H1 (cell line): ENCODE measurements around the gene DTL. TPM values are rescaled to one million over a fixed set of nuclear protein-coding genes. Genes with fewer than 3 reads are reported as not detected.

Experiments
- CTCF ChIA-PET: fragments of 300-600 bp; sonication (Branson Sonifier 250); formaldehyde crosslinking; loops from one replicate; lab custom pipeline; 2021; ENCODE audit not compliant: partially characterized antibody; lab: Charles Lee
- POLR2A ChIA-PET: fragments of 300-600 bp; sonication (Branson Sonifier 250); formaldehyde crosslinking; loops from one replicate; lab custom pipeline; 2021; ENCODE audit warnings: inconsistent platforms; ENCODE audit not compliant: partially characterized antibody; lab: Charles Lee
- DNase-seq, 2 experiments: peaks; one replicate each; pipeline versions ENCODE4 v3.0.0 to v3.0.0-alpha.2; 2010 to 2022; ENCODE audit warnings: low spot score in 2 of 2, low read depth in 1 of 2, mixed read lengths in 1 of 2
- FAIRE-seq: peaks from 2 replicates; lab custom pipeline; 2011; peaks lifted over from hg19 to GRCh38; lab: Jason Lieb, UNC
- H2AFZ ChIP-seq: 2 replicates; pipeline ENCODE4 v1.8.1; 2012; ENCODE audit warnings: low read length, inconsistent platforms
- H2AK5ac ChIP-seq: 2 replicates; pipeline ENCODE4 v1.6.1; 2013; ENCODE audit warnings: low read depth, low read length
- H2BK120ac ChIP-seq: replicated peaks from 2 replicates; pipeline ENCODE3; 2013; ENCODE audit warnings: low read depth, low read length, inconsistent platforms
- H2BK12ac ChIP-seq: 2 replicates; pipeline ENCODE4 v1.6.1; 2013; ENCODE audit warnings: low read depth, low read length
- H2BK15ac ChIP-seq: 2 replicates; pipeline ENCODE4 v1.6.1; 2013; ENCODE audit warnings: low read length
- H2BK20ac ChIP-seq: 2 replicates; pipeline ENCODE4 v1.6.1; 2013; ENCODE audit warnings: low read length
- H2BK5ac ChIP-seq: 2 replicates; pipeline ENCODE4 v1.6.1; 2013; ENCODE audit warnings: low read depth, low read length
- H3K14ac ChIP-seq: 2 replicates; pipeline ENCODE4 v1.6.1; 2013; ENCODE audit warnings: inconsistent platforms; ENCODE audit not compliant: insufficient read length
- H3K18ac ChIP-seq: 2 replicates; pipeline ENCODE4 v1.6.1; 2013; ENCODE audit warnings: low read length; ENCODE audit errors: extremely low read depth
- H3K23ac ChIP-seq: 2 replicates; pipeline ENCODE4 v1.6.1; 2013; ENCODE audit warnings: inconsistent platforms; ENCODE audit not compliant: insufficient read length
- H3K23me2 ChIP-seq: 2 replicates; pipeline ENCODE4 v1.6.1; 2013; ENCODE audit warnings: low read depth, low read length
- H3K27ac ChIP-seq: 2 replicates; pipeline ENCODE4 v1.6.1; 2011; ENCODE audit warnings: low read depth, low read length, inconsistent platforms
- H3K27me3 ChIP-seq, 4 experiments: replicated peaks in 1 of 4; 1 replicate in 1 of 4; 2 replicates in 3 of 4; pipeline versions ENCODE4 v1.6.1 to v1.8.1; 2011 to 2013; ENCODE audit warnings: low read length in 3 of 4, mild to moderate bottlenecking in 3 of 4, inconsistent platforms in 2 of 4, mixed read lengths in 2 of 4, moderate library complexity in 1 of 4; ENCODE audit not compliant: control insufficient read depth in 3 of 4, insufficient read depth in 3 of 4; ENCODE audit errors: extremely low read depth in 1 of 4
- H3K36me3 ChIP-seq, 4 experiments: 2 replicates each; pipeline versions ENCODE4 v1.6.1 to v1.8.1; 2011 to 2013; ENCODE audit warnings: mild to moderate bottlenecking in 4 of 4, low read length in 3 of 4, moderate library complexity in 2 of 4, control low read depth in 1 of 4, inconsistent platforms in 1 of 4; ENCODE audit not compliant: insufficient read depth in 4 of 4, control insufficient read depth in 2 of 4
- H3K4ac ChIP-seq: replicated peaks from 2 replicates; pipeline ENCODE3; 2013; ENCODE audit warnings: low read length, low read depth, mixed read lengths, inconsistent platforms; ENCODE audit not compliant: insufficient read length
- H3K4me1 ChIP-seq, 4 experiments: replicated peaks in 1 of 4; 1 replicate in 1 of 4; 2 replicates in 3 of 4; pipeline versions ENCODE4 v1.6.1 to v1.8.1; 2011 to 2013; ENCODE audit warnings: low read length in 3 of 4, inconsistent platforms in 2 of 4, mixed read lengths in 1 of 4; ENCODE audit not compliant: insufficient read depth in 4 of 4, control insufficient read depth in 3 of 4
- H3K4me2 ChIP-seq, 2 experiments: 2 replicates each; pipeline versions ENCODE4 v1.6.1 to v1.8.1; 2011 to 2013; ENCODE audit warnings: low read depth in 2 of 2, low read length in 2 of 2, control low read depth in 1 of 2, inconsistent platforms in 1 of 2, mild to moderate bottlenecking in 1 of 2; ENCODE audit not compliant: insufficient read depth in 1 of 2
- H3K4me3 ChIP-seq, 4 experiments: fragments of 200-600, 300-600 bp in 1 of 4; sonication (generic), shearing (Covaris generic), sonication (Bioruptor Twin) in 1 of 4; 2 replicates each; pipeline versions ENCODE4 v1.5.1 to v1.8.1; 2011 to 2016; ENCODE audit warnings: low read length in 4 of 4, low read depth in 3 of 4, control low read depth in 2 of 4, inconsistent platforms in 2 of 4, mild to moderate bottlenecking in 2 of 4, mixed read lengths in 1 of 4, moderate library complexity in 1 of 4; ENCODE audit not compliant: insufficient read depth in 2 of 4; ENCODE audit errors: extremely low read depth in 1 of 4
- H3K56ac ChIP-seq: replicated peaks from 2 replicates; pipeline ENCODE3; 2013; ENCODE audit warnings: low read depth, mild to moderate bottlenecking, mixed read lengths, low read length, inconsistent platforms; ENCODE audit not compliant: insufficient read length
- H3K79me1 ChIP-seq: 2 replicates; pipeline ENCODE4 v1.6.1; 2013; ENCODE audit warnings: low read depth, low read length, control low read depth
- H3K79me2 ChIP-seq, 2 experiments: 2 replicates each; pipeline versions ENCODE4 v1.6.1 to v1.8.1; 2012 to 2013; ENCODE audit warnings: low read length in 2 of 2, mild to moderate bottlenecking in 2 of 2, inconsistent platforms in 1 of 2; ENCODE audit not compliant: insufficient read depth in 2 of 2, control insufficient read depth in 1 of 2
- H3K9ac ChIP-seq, 4 experiments: replicated peaks in 1 of 4; 1 replicate in 1 of 4; 2 replicates in 3 of 4; pipeline versions ENCODE4 v1.6.1 to v1.8.1; 2011 to 2013; ENCODE audit warnings: low read depth in 3 of 4, low read length in 3 of 4, control low read depth in 2 of 4, mild to moderate bottlenecking in 2 of 4, moderate library complexity in 2 of 4, inconsistent platforms in 1 of 4; ENCODE audit errors: extremely low read depth in 1 of 4
- H3K9me3 ChIP-seq, 2 experiments: 2 replicates each; pipeline versions ENCODE4 v1.6.1 to v1.8.1; 2012 to 2013; ENCODE audit warnings: mild to moderate bottlenecking in 2 of 2, moderate library complexity in 2 of 2, control low read depth in 1 of 2, inconsistent platforms in 1 of 2, low read depth in 1 of 2, low read length in 1 of 2, mixed read lengths in 1 of 2; ENCODE audit not compliant: insufficient read depth in 2 of 2
- H4K20me1 ChIP-seq, 2 experiments: replicated peaks in 1 of 2; 2 replicates each; pipeline versions ENCODE3 to v1.8.1; 2011 to 2013; ENCODE audit warnings: inconsistent platforms in 2 of 2, low read length in 2 of 2, mild to moderate bottlenecking in 1 of 2; ENCODE audit not compliant: insufficient read depth in 2 of 2, control insufficient read depth in 1 of 2
- H4K5ac ChIP-seq: 2 replicates; pipeline ENCODE4 v1.6.1; 2013; ENCODE audit warnings: low read length, low read depth, mixed read lengths, inconsistent platforms; ENCODE audit not compliant: insufficient read length
- H4K8ac ChIP-seq: 2 replicates; pipeline ENCODE4 v1.8.0; 2013; ENCODE audit warnings: mild to moderate bottlenecking, moderate library complexity, low read length, inconsistent platforms; ENCODE audit not compliant: insufficient read depth; ENCODE audit errors: extremely low read depth
- H4K91ac ChIP-seq: replicated peaks from 2 replicates; pipeline ENCODE3; 2013; ENCODE audit warnings: low read length, mixed read lengths, inconsistent platforms; ENCODE audit not compliant: insufficient read length
- RXRA ChIP-seq: IDR thresholded peaks from 2 replicates; pipeline ENCODE4 v1.6.1; 2011; ENCODE audit warnings: low read depth, mild to moderate bottlenecking, low read length, moderate library complexity; ENCODE audit not compliant: insufficient read depth
- polyA plus RNA-seq, 7 experiments: library from polyadenylated mRNA; depleted of rRNA in 3 of 7; stranded (reverse) in 5 of 7; unstranded in 2 of 7; fragments of >200 nt in 5 of 7; fragments of 200-250 nt in 2 of 7; gene quantifications; 1 replicate in 5 of 7; 2 replicates in 1 of 7; 4 replicates in 1 of 7; pipeline versions ENCODE4 v1.2.1 to v1.2.3, GENCODE V29; 2011 to 2013; ENCODE audit warnings: missing spikeins in 2 of 7, mixed read lengths in 2 of 7
- total RNA-seq: library from RNA; stranded (reverse); fragmentation: NEBNext Ultra II Directional; extraction: Animal tissue kit (Norgen Biotek cat#: 25700); gene quantifications from 2 replicates; pipeline ENCODE4 v1.2.1, GENCODE V29; 2021

DTL gene
- total and polyA plus RNA-seq, 2 of the 8 experiments (the other 6 are each of a cell fraction or from before 2014, with no cell fraction given) = 36.0 to 46.9 TPM

DNA sequence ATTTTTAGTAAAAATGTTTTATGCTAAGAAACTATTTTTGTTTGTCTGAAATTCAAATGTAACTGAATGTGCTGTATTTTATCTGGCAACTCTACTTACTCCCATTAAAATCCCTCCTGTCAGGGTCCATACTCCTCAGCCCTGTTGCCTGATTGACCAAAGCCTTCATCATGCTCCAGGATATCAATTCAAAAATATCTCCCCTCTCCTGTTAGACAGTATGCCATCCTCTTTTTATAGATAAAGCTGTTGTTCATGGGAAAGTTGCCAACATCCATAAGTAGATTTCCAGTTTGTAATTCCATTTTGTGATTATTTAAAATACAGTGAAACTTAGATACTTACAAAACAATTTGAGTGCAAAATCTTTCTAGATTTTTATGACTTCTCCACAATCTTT, 65.7 kb downstream of the DTL start:
- no peak overlapping the region for H2AFZ ChIP-seq
- H3K14ac ChIP-seq = no peak overlapping the region
- no peak overlapping the region for H3K27ac ChIP-seq
- H3K9ac ChIP-seq = no peak overlapping the region
- no peak overlapping the region for H2BK20ac ChIP-seq
- peaks cover 0 to 18% (median 11%) of the 10 kb centered on the region in 4 experiments; a peak in 5 of 7 replicates for H3K4me1 ChIP-seq
- H4K5ac ChIP-seq = no peak overlapping the region
- H3K18ac ChIP-seq = no peak overlapping the region
- ChIA-PET CTCF (interaction anchor here (0.7 to 2.2 kb wide), 2 partner anchors 26 to 354 kb away, joined by 4 to 6 read pairs; no protein-coding TSS in a partner anchor), POLR2A (interaction anchor here (1.5 to 1.8 kb wide), 2 partner anchors 9 to 10 kb away, joined by 4 to 5 read pairs; no protein-coding TSS in a partner anchor)
- no peak overlapping the region for H2BK120ac ChIP-seq
- no peak overlapping the region for H3K23ac ChIP-seq
- H4K20me1 ChIP-seq = peaks cover 0 to 5% of the 10 kb centered on the region in 2 experiments
- H3K36me3 ChIP-seq = peaks cover 0 to 32% (median 6%) of the 10 kb centered on the region in 4 experiments; a peak in 6 of 8 replicates
- H3K4me3 ChIP-seq = no peak overlapping the region
- no peaks in the 10 kb centered on the region for H3K9me3 ChIP-seq
- H3K79me2 ChIP-seq = peaks cover 0 to 28% of the 10 kb centered on the region in 2 experiments; a peak in 2 of 4 replicates
- H3K4ac ChIP-seq = no peak overlapping the region
- H3K23me2 ChIP-seq = no peaks in the 10 kb centered on the region
- no peak overlapping the region for H4K8ac ChIP-seq
- no peak overlapping the region for H2BK5ac ChIP-seq
- H4K91ac ChIP-seq = no peak overlapping the region
- FAIRE-seq (no peak), DNase-seq (no peak)
- no peaks in the 10 kb centered on the region for H3K27me3 ChIP-seq
- H3K79me1 ChIP-seq = 0 out of 2 replicates have a peak, but pooled peaks cover 3% of the 10 kb centered on the region
- TF ChIP-seq RXRA = no peak
- no peak overlapping the region for H3K56ac ChIP-seq
- no peak overlapping the region for H3K4me2 ChIP-seq
- H2BK15ac ChIP-seq = no peak overlapping the region
- no peak overlapping the region for H2AK5ac ChIP-seq
- H2BK12ac ChIP-seq = no peak overlapping the region
